Psoas muscle (tissue), 8 donors: ENCODE measurements around the gene CCN2. TPM values are rescaled to one million over a fixed set of nuclear protein-coding genes. Genes with fewer than 3 reads are reported as not detected.

Experiments
- ATAC-seq, 4 donors: fragments of 200-7000 bp; cut with Tn5 transposase; one replicate each; pipeline ENCODE4 v1.9.1; 2020; ENCODE audit warnings: moderate library complexity in 3 of 4, mild to moderate bottlenecking in 2 of 4
- DNase-seq, 2 donors: peaks; one replicate each; pipeline ENCODE4 v3.0.0-alpha.2; 2020
- H3K27ac ChIP-seq: fragments of 200-600 bp; one replicate; pipeline ENCODE4 v1.8.0; 2022
- H3K27me3 ChIP-seq, 3 donors: fragments of 200-600 bp in 1 of 3; one replicate each; pipeline versions ENCODE4 v1.6.1 to v1.8.0; 2013 to 2022; ENCODE audit warnings: low read length in 2 of 3, mild to moderate bottlenecking in 2 of 3, moderate library complexity in 1 of 3; ENCODE audit not compliant: insufficient read depth in 3 of 3
- H3K36me3 ChIP-seq, 2 donors: fragments of 200-600 bp in 1 of 2; one replicate each; pipeline versions ENCODE4 v1.6.1 to v1.8.0; 2013 to 2022; ENCODE audit warnings: low read depth in 1 of 2, mild to moderate bottlenecking in 1 of 2, moderate library complexity in 1 of 2; ENCODE audit not compliant: insufficient read depth in 1 of 2
- H3K4me1 ChIP-seq: fragments of 200-600 bp; one replicate; pipeline ENCODE4 v1.8.0; 2022
- H3K4me3 ChIP-seq: fragments of 200-600 bp; one replicate; pipeline ENCODE4 v1.8.0; 2022; ENCODE audit warnings: mild to moderate bottlenecking
- H3K9me3 ChIP-seq: fragments of 200-600 bp; one replicate; pipeline ENCODE4 v1.8.0; 2022
- WGBS, 3 donors: extraction: QIAGEN DNeasy Blood & Tissue Kit; methylation state at CpG; one replicate each; pipeline versions ENCODE4 v1.1.6 to v1.1.7; 2013; 5-methylcytosine and 5-hydroxymethylcytosine counted together
- intact Hi-C, 2 donors: fragments of 100-400 bp; cut with DNase I; formaldehyde crosslinking; loops; one replicate each; pipeline versions ENCODE4 v1.11.0 to v1.14.2; 2022
- polyA plus RNA-seq, 3 donors: library from polyadenylated mRNA; stranded (reverse); fragments of 200-250 nt; gene quantifications; one replicate each; pipeline ENCODE4 v1.2.3, GENCODE V29; 2013
- total RNA-seq, 4 donors: library from RNA; stranded (reverse); fragmentation: NEBNext Ultra II Directional in 2 of 4; extraction: Animal tissue kit (Norgen Biotek cat#: 25700) in 2 of 4; gene quantifications; one replicate each; pipeline versions ENCODE4 v1.2.1 to v1.2.4, GENCODE V29; 2021 to 2023
- TF ChIP-seq, protein P1 (sequence below): fragments of 200-600 bp; IDR thresholded peaks from one replicate; pipeline ENCODE4 v1.8.0; 2022; ENCODE audit warnings: antibody characterized with exemption
- donor health status: healthy with polysubstance abuse.
- donor health status: DM: no; HTN: no; CAD: no; lungs with moderate emphysema.
- donor health status: Bipolar disorder and iron deficiency.
- donor health status: healthy.
- donor health status: DM: yes; HTN: yes; CAD: no.
- donor health status: DM: no; HTN: no; CAD: no.
- donor health status: DM: no; HTN: no; CAD: no.
- donor health status: DM: yes; HTN: yes; CAD: no.

The CCN2 gene
- total and polyA plus RNA-seq, 7 donors = 4.1 to 25.0 (median 14.3) TPM

GRCh38 chr6:131951576-131952230 lies 531 bp upstream of the CCN2 start:
- no peak for DNase-seq
- no peaks in the 10 kb centered on the region for H3K4me1 ChIP-seq
- intact Hi-C loops = no loop called here
- WGBS, 3 donors = 33 to 38% (median 34%) methylated on average over 8 of the region's 8 CpGs
- H3K36me3 ChIP-seq = no peaks in the 10 kb centered on the region
- H3K27ac ChIP-seq = peak overlapping the region; percentile 74
- H3K27me3 ChIP-seq = peaks cover 0 to 49% (median 2%) of the 10 kb centered on the region in 3 donors
- peak overlapping the region; percentile 70 for H3K4me3 ChIP-seq
- no peaks in the 10 kb centered on the region for H3K9me3 ChIP-seq
- ATAC-seq = no peak
- TF ChIP-seq, protein P1, sequence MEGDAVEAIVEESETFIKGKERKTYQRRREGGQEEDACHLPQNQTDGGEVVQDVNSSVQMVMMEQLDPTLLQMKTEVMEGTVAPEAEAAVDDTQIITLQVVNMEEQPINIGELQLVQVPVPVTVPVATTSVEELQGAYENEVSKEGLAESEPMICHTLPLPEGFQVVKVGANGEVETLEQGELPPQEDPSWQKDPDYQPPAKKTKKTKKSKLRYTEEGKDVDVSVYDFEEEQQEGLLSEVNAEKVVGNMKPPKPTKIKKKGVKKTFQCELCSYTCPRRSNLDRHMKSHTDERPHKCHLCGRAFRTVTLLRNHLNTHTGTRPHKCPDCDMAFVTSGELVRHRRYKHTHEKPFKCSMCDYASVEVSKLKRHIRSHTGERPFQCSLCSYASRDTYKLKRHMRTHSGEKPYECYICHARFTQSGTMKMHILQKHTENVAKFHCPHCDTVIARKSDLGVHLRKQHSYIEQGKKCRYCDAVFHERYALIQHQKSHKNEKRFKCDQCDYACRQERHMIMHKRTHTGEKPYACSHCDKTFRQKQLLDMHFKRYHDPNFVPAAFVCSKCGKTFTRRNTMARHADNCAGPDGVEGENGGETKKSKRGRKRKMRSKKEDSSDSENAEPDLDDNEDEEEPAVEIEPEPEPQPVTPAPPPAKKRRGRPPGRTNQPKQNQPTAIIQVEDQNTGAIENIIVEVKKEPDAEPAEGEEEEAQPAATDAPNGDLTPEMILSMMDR = no peak

DNA sequence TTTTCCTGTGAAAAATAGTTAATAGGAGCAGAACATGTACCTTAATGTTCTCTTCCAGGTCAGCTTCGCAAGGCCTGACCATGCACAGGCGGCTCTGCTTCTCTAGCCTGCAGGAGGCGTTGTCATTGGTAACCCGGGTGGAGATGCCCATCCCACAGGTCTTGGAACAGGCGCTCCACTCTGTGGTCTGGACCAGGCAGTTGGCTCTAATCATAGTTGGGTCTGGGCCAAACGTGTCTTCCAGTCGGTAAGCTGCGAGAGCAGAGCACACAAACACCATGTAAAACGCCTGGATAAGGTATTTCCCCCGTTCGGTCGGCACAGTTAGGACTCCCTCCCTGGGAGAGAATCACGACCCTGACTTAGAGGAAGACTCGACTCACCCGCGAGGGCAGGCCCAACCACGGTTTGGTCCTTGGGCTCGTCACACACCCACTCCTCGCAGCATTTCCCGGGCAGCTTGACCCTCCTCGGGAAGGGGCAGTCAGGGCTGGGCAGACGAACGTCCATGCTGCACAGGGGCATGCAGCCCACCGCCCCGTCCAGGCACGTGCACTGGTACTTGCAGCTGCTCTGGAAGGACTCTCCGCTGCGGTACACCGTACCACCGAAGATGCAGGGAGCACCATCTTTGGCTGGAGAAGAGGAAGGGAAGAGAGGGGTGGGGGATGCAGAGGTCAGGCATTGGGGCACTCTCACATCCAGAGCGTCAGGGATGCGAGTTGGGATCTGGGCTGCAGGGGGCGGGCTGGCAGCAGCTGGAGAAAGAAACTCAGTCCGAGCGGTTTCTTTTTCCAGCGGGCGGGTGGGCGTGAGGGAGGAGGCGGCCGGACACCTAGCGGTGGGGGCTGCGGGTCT lies 1.0 kb downstream of the CCN2 start:
- ATAC-seq = peak; percentile 40 to 75 (median 67)
- TF ChIP-seq, protein P1 = peak; percentile 44
- intact Hi-C loops = no loop called here
- Histone ChIP-seq H3K4me1 (no peaks in the 10 kb centered on the region), H3K9me3 (no peaks in the 10 kb centered on the region), H3K27ac (peak overlapping the region; percentile 74), H3K4me3 (peak overlapping the region; percentile 70), H3K36me3 (no peaks in the 10 kb centered on the region), H3K27me3 (peaks cover 0 to 52% (median 2%) of the 10 kb centered on the region in 3 donors)
- DNase-seq = peak; percentile 73 to 83
- WGBS, 3 donors = 3 to 5% (median 3%) methylated on average over 33 to 42 of the region's 42 CpGs

DNA sequence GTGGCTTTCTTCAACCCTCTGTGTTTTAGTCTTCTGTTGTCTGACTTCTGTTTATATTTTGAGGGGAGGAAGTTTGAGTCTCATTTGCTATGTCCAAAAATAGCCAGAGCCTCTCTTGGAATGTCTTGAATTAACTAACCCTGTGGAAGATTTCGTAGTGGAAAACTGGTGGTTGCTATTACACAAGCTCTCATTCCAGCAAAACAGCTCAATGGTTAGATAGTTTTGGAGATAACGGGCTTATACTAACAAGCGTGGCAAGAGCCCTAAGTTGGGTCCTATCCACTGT lies 1.6 kb downstream of the CCN2 start:
- peaks cover 0 to 52% (median 2%) of the 10 kb centered on the region in 3 donors for H3K27me3 ChIP-seq
- TF ChIP-seq, protein P1 = no peak
- H3K4me3 ChIP-seq = peak overlapping the region; percentile 70
- no peaks in the 10 kb centered on the region for H3K4me1 ChIP-seq
- H3K9me3 ChIP-seq = no peaks in the 10 kb centered on the region
- intact Hi-C loops = no loop called here
- DNase-seq = no peak
- WGBS, 3 donors = 25 to 43% (median 31%) methylated on average over 3 of the region's 3 CpGs
- peak in 3 of 4 donors; percentile 4 to 53 (median 31) for ATAC-seq
- no peaks in the 10 kb centered on the region for H3K36me3 ChIP-seq
- H3K27ac ChIP-seq = peak overlapping the region; percentile 74

- TF ChIP-seq, protein P1 = no peak
- 57 to 64% (median 62%) methylated on average over 18 of the region's 18 CpGs for WGBS, 3 donors
- ATAC-seq (no peak), DNase-seq (peak in 1 of 2 donors; percentile 25)
- Histone ChIP-seq H3K27ac (peak overlapping the region; percentile 74), H3K36me3 (no peaks in the 10 kb centered on the region), H3K9me3 (no peaks in the 10 kb centered on the region), H3K27me3 (peaks cover 0 to 52% (median 2%) of the 10 kb centered on the region in 3 donors), H3K4me1 (no peaks in the 10 kb centered on the region), H3K4me3 (peak overlapping the region; percentile 70)
- intact Hi-C loops = no loop called here
Measured at GRCh38 chr6:131948692-131949619, 2.2 kb downstream of the CCN2 start.
